ENCODE measurements around the gene ITGAD. TPM values are rescaled to one million over a fixed set of nuclear protein-coding genes. Genes with fewer than 3 reads are reported as not detected.

Gene ITGAD
- total RNA-seq, 1 donor from 2014 or later, result not detected

- Mint-ChIP-seq H3K4me3 (ENCODE audit: unreplicated experiment) (peak overlapping the region; percentile 78), H3K36me3 (ENCODE audit: unreplicated experiment) (peaks cover 4% of the 10 kb centered on the region), H3K27me3 (ENCODE audit: unreplicated experiment) (peaks cover 27% of the 10 kb centered on the region), H3K4me1 (ENCODE audit: low read depth, unreplicated experiment) (peaks cover 7% of the 10 kb centered on the region), H3K9me3 (ENCODE audit: unreplicated experiment) (peaks cover 9% of the 10 kb centered on the region), H3K27ac (ENCODE audit: unreplicated experiment) (no peak overlapping the region)
- TF ChIP-seq CTCF (IDR thresholded peaks at IDR 0.05; ENCODE audit: partially characterized antibody, unreplicated experiment), result no peak
- no peak for DNase-seq
Observed at GRCh38 chr16:31475946-31476302, 82.8 kb downstream of the ITGAD start.

Other genes starting within 250 kb of the ITGAD start
- gene PRSS36, start 243.3 kb upstream of the ITGAD start, total RNA-seq (ENCODE audit: unreplicated experiment), result 0.61 TPM
- gene FUS, start 213.2 kb upstream of the ITGAD start, total RNA-seq (ENCODE audit: unreplicated experiment), result 473 TPM
- gene PYCARD, start 190.6 kb upstream of the ITGAD start, total RNA-seq (ENCODE audit: unreplicated experiment), result 0.71 TPM
- gene TRIM72, start 179.2 kb upstream of the ITGAD start, total RNA-seq (ENCODE audit: unreplicated experiment), result 0.10 TPM
- not detected for gene PYDC1, start 176.2 kb upstream of the ITGAD start, total RNA-seq (ENCODE audit: unreplicated experiment)
- gene ITGAM, start 133.4 kb upstream of the ITGAD start, total RNA-seq (ENCODE audit: unreplicated experiment), result not detected
- not detected for gene ITGAX, start 38.2 kb upstream of the ITGAD start, total RNA-seq (ENCODE audit: unreplicated experiment)
- gene COX6A2, start 35.0 kb downstream of the ITGAD start, total RNA-seq (ENCODE audit: unreplicated experiment), result not detected
- gene ZNF843, start 49.5 kb downstream of the ITGAD start, total RNA-seq (ENCODE audit: unreplicated experiment), result 1.1 TPM
- gene ARMC5, start 66.2 kb downstream of the ITGAD start, total RNA-seq (ENCODE audit: unreplicated experiment), result 15.8 TPM
- 19.2 TPM for gene TGFB1I1, start 78.8 kb downstream of the ITGAD start, total RNA-seq (ENCODE audit: unreplicated experiment)
- not detected for gene SLC5A2, start 89.8 kb downstream of the ITGAD start, total RNA-seq (ENCODE audit: unreplicated experiment)
- 48.7 TPM for gene RUSF1, start 115.1 kb downstream of the ITGAD start, total RNA-seq (ENCODE audit: unreplicated experiment)
- not detected for gene AHSP, start 134.6 kb downstream of the ITGAD start, total RNA-seq (ENCODE audit: unreplicated experiment)

Data from glutamatergic neuron (in vitro differentiated cells).